Endothelial cell of umbilical vein (primary cell): ENCODE data around the gene FAM32A. TPM values are rescaled to one million over a fixed set of nuclear protein-coding genes. Genes with fewer than 3 reads are reported as not detected.

Source experiments
- BruUV-seq: library from RNA; stranded (reverse); fragments of 400-500 nt; replicated peaks from 2 replicates; lab custom pipeline; 2021; lab: Mats Ljungman, UMichigan
- CTCF ChIA-PET: fragments of 300-600, 350-600 bp; sonication (Branson Sonifier 250); formaldehyde crosslinking; loops from one replicate; lab custom pipeline; 2021; ENCODE audit warnings: antibody characterized with exemption, inconsistent platforms; lab: Charles Lee
- POLR2A ChIA-PET: fragments of 300-600, 350-600 bp; sonication (Branson Sonifier 250); formaldehyde crosslinking; loops from one replicate; lab custom pipeline; 2021; ENCODE audit warnings: antibody characterized with exemption, inconsistent platforms; lab: Charles Lee
- DNase-seq: peaks from one replicate; pipeline ENCODE4 v3.0.0-alpha.2; 2011; ENCODE audit warnings: low read depth, low spot score
- FAIRE-seq: peaks from 2 replicates; lab custom pipeline; 2011; peaks lifted over from hg19 to GRCh38; lab: Jason Lieb, UNC
- H2AFZ ChIP-seq: 2 replicates; pipeline ENCODE4 v1.6.0; 2012; ENCODE audit warnings: low read depth, low read length, control low read depth, inconsistent platforms
- H3K27ac ChIP-seq: 2 replicates; pipeline ENCODE4 v1.5.1; 2011; ENCODE audit warnings: low read depth, mild to moderate bottlenecking, control low read depth, low read length, moderate library complexity; ENCODE audit not compliant: insufficient read depth
- H3K27me3 ChIP-seq, 2 experiments: 2 replicates each; pipeline versions ENCODE4 v1.6.0 to v1.6.1; 2011; ENCODE audit warnings: low read length in 2 of 2, mixed read lengths in 1 of 2; ENCODE audit not compliant: control insufficient read depth in 2 of 2, insufficient read depth in 2 of 2
- H3K36me3 ChIP-seq, 2 experiments: 2 replicates in 1 of 2; 3 replicates in 1 of 2; pipeline ENCODE4 v1.5.1; 2011; ENCODE audit warnings: low read length in 2 of 2, mild to moderate bottlenecking in 1 of 2, moderate library complexity in 1 of 2; ENCODE audit not compliant: control insufficient read depth in 2 of 2, insufficient read depth in 2 of 2; ENCODE audit errors: extremely low read depth in 1 of 2
- H3K4me1 ChIP-seq: 3 replicates; pipeline ENCODE4 v1.5.1; 2011; ENCODE audit warnings: mild to moderate bottlenecking, low read length; ENCODE audit not compliant: control insufficient read depth, insufficient read depth; ENCODE audit errors: extremely low read depth
- H3K4me2 ChIP-seq: 2 replicates; pipeline ENCODE4 v1.6.1; 2011; ENCODE audit warnings: low read length, control low read depth, mixed read lengths; ENCODE audit not compliant: insufficient read depth
- H3K4me3 ChIP-seq, 3 experiments: fragments of 200-600 bp in 1 of 3; sonication (generic), shearing (Covaris generic) in 1 of 3; replicated peaks in 1 of 3; 2 replicates each; pipeline ENCODE4 v1.5.1; 2011 to 2016; ENCODE audit warnings: control low read depth in 3 of 3, low read length in 3 of 3, mild to moderate bottlenecking in 2 of 3, inconsistent platforms in 1 of 3, low read depth in 1 of 3, moderate library complexity in 1 of 3; ENCODE audit not compliant: insufficient read depth in 1 of 3
- H3K79me2 ChIP-seq: 2 replicates; pipeline ENCODE4 v1.6.0; 2012; ENCODE audit warnings: low read length, inconsistent platforms; ENCODE audit not compliant: control insufficient read depth, insufficient read depth
- H3K9ac ChIP-seq: replicated peaks from 2 replicates; pipeline ENCODE3; 2011; ENCODE audit warnings: low read length, control low read depth; ENCODE audit not compliant: insufficient read depth; ENCODE audit errors: extremely low read depth
- H3K9me1 ChIP-seq: replicated peaks from 3 replicates; pipeline ENCODE4 v1.6.0; 2011; ENCODE audit warnings: mild to moderate bottlenecking, low read length; ENCODE audit not compliant: control insufficient read depth, insufficient read depth; ENCODE audit errors: extremely low read depth
- H3K9me3 ChIP-seq: replicated peaks from 2 replicates; pipeline ENCODE4 v1.5.1; 2012; ENCODE audit warnings: low read length, inconsistent platforms; ENCODE audit not compliant: control insufficient read depth, insufficient read depth
- H4K20me1 ChIP-seq: replicated peaks from 2 replicates; pipeline ENCODE3; 2011; ENCODE audit warnings: mild to moderate bottlenecking, low read length; ENCODE audit not compliant: control insufficient read depth, insufficient read depth; ENCODE audit errors: extremely low read depth
- CTCF ChIP-seq, 2 donors: IDR thresholded peaks; 1 replicate in 1 of 2; 2 replicates in 1 of 2; pipeline ENCODE4 v1.5.1; 2011; ENCODE audit warnings: low read length in 2 of 2, mild to moderate bottlenecking in 2 of 2, moderate library complexity in 2 of 2, control low read depth in 1 of 2, inconsistent platforms in 1 of 2, low read depth in 1 of 2; ENCODE audit not compliant: insufficient read depth in 1 of 2; ENCODE audit errors: extremely low read depth in 1 of 2
- EZH2 ChIP-seq: IDR thresholded peaks from 2 replicates; pipeline ENCODE4 v1.6.1; 2012; ENCODE audit warnings: borderline replicate concordance, low read depth, mild to moderate bottlenecking, moderate library complexity, low read length, inconsistent platforms; ENCODE audit not compliant: severe bottlenecking
- FOS ChIP-seq: IDR thresholded peaks from 2 replicates; pipeline ENCODE4 v1.6.1; 2011; ENCODE audit warnings: mild to moderate bottlenecking, low read length, moderate library complexity, borderline replicate concordance; ENCODE audit not compliant: insufficient read depth
- GATA2 ChIP-seq: IDR thresholded peaks from 2 replicates; pipeline ENCODE4 v1.7.0; 2011; ENCODE audit warnings: low read depth, mild to moderate bottlenecking, moderate library complexity, mixed read lengths, low read length; ENCODE audit not compliant: insufficient read length, insufficient read depth
- JUN ChIP-seq: IDR thresholded peaks from 2 replicates; pipeline ENCODE4 v1.6.1; 2011; ENCODE audit warnings: borderline replicate concordance, low read depth; ENCODE audit not compliant: insufficient read length, insufficient read depth
- MAX ChIP-seq: IDR thresholded peaks from 2 replicates; pipeline ENCODE4 v1.6.1; 2011; ENCODE audit not compliant: insufficient read depth, insufficient read length
- MYC ChIP-seq: IDR thresholded peaks from one replicate; pipeline ENCODE4 v1.6.1; 2011; ENCODE audit warnings: mild to moderate bottlenecking, low read depth, low read length
- POLR2A ChIP-seq: IDR thresholded peaks from 2 replicates; pipeline ENCODE4 v1.6.1; 2012; ENCODE audit warnings: low read depth, mild to moderate bottlenecking, control low read depth, low read length
- POLR2AphosphoS5 ChIP-seq: IDR thresholded peaks from 2 replicates; pipeline ENCODE4 v1.6.1; 2012; ENCODE audit warnings: low read depth, mild to moderate bottlenecking, control low read depth, low read length, moderate library complexity; ENCODE audit not compliant: insufficient read depth
- dilution Hi-C: fragments of 300-500 bp; cut with MboI; formaldehyde crosslinking; loops from one replicate; pipeline ENCODE4 v1.15.0; 2019; ENCODE audit warnings: low sequenced_read_pairs; ENCODE audit not compliant: extremely low pct_ligation_motif_present
- intact Hi-C: fragments of 100-400 bp; cut with micrococcal nuclease; formaldehyde crosslinking; loops from one replicate; pipeline ENCODE4 v1.10.0; 2022
- polyA plus RNA-seq, 4 experiments: library from polyadenylated mRNA; depleted of rRNA in 3 of 4; stranded (reverse) in 3 of 4; unstranded in 1 of 4; fragments of >200 nt; gene quantifications; 2 replicates each; pipeline versions ENCODE4 v1.2.1 to v1.2.3, GENCODE V29; 2011 to 2012; ENCODE audit warnings: missing spikeins in 1 of 4
- total RNA-seq: library from RNA; stranded (reverse); gene quantifications from 2 replicates; pipeline ENCODE4 v1.2.3, GENCODE V29; 2021

FAM32A gene
- total and polyA plus RNA-seq, 2 donors (not counting 3 experiments of a cell fraction or from before 2014, with no cell fraction given) = 82.8 to 130 TPM

- DNase-seq (no peak), FAIRE-seq (no peak)
- Histone ChIP-seq H3K36me3 (no peaks in the 10 kb centered on the region), H3K27me3 (no peaks in the 10 kb centered on the region), H3K27ac (no peak overlapping the region), H3K4me2 (no peak overlapping the region), H4K20me1 (no peaks in the 10 kb centered on the region), H3K79me2 (no peaks in the 10 kb centered on the region), H3K4me1 (no peaks in the 10 kb centered on the region), H2AFZ (no peak overlapping the region), H3K9me1 (no peaks in the 10 kb centered on the region), H3K9ac (no peak overlapping the region), H3K9me3 (no peaks in the 10 kb centered on the region), H3K4me3 (no peak overlapping the region)
- POLR2A ChIA-PET = no interaction called here
- no peak for TF ChIP-seq GATA2
- TF ChIP-seq JUN = no peak
- TF ChIP-seq EZH2 = no peak
- no peak for TF ChIP-seq FOS
- no peak for TF ChIP-seq CTCF (IDR thresholded peaks at IDR 0.05; ENCODE audit: extremely low read depth in 1 of 2, insufficient read depth in 1 of 2, low read depth in 1 of 2, low read length in 2 of 2)
- no peak for TF ChIP-seq MYC
- no peak for TF ChIP-seq POLR2A
- TF ChIP-seq MAX = no peak
- no peak for TF ChIP-seq POLR2AphosphoS5
- intact Hi-C loops (no loop called here), dilution Hi-C loops (no loop called here)
- CTCF ChIA-PET = no interaction called here
- BruUV-seq = no TSS peak
Measured at GRCh38 chr19:16154557-16154956, 30.7 kb upstream of the FAM32A start.
